GM12801 (cell line): Measurements from ENCODE around the gene NRSN2.

Experiments used
- TF ChIP-seq, protein P1 (sequence below): IDR thresholded peaks from one replicate; pipeline ENCODE4 v1.5.1; 2011; ENCODE audit warnings: control low read depth; ENCODE audit not compliant: insufficient read length; ENCODE audit errors: extremely low read depth

Gene NRSN2

DNA sequence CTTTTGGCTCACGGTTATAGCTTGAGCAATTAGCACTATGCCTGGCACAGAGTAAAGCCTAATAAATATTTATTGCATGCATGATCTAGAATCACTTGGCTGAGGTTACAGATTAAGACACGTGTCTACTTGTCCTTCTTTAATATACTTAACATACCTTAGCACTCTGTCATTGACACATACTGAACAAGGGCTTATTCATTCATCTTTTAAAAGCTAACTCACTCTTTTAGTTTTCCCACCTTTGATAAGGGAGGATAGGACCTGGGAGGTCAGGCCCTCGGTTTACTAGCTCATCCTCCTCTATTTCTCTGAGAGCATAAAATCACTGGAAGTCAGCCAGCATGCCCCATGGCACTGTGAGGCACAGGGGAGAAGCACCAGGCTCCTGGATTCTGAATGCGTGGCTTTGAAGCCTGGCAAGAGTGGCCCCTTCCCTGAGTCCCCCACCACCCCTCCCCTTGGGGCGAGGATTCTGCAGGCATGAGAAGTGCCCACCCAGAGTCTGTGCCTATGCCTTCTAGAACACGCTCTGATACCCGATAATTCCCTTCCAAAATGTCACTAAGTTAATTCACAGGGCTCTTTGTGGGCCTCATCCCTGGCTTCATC lies 38.4 kb upstream of the NRSN2 start:
- TF ChIP-seq, protein P1, sequence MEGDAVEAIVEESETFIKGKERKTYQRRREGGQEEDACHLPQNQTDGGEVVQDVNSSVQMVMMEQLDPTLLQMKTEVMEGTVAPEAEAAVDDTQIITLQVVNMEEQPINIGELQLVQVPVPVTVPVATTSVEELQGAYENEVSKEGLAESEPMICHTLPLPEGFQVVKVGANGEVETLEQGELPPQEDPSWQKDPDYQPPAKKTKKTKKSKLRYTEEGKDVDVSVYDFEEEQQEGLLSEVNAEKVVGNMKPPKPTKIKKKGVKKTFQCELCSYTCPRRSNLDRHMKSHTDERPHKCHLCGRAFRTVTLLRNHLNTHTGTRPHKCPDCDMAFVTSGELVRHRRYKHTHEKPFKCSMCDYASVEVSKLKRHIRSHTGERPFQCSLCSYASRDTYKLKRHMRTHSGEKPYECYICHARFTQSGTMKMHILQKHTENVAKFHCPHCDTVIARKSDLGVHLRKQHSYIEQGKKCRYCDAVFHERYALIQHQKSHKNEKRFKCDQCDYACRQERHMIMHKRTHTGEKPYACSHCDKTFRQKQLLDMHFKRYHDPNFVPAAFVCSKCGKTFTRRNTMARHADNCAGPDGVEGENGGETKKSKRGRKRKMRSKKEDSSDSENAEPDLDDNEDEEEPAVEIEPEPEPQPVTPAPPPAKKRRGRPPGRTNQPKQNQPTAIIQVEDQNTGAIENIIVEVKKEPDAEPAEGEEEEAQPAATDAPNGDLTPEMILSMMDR, result no peak

DNA sequence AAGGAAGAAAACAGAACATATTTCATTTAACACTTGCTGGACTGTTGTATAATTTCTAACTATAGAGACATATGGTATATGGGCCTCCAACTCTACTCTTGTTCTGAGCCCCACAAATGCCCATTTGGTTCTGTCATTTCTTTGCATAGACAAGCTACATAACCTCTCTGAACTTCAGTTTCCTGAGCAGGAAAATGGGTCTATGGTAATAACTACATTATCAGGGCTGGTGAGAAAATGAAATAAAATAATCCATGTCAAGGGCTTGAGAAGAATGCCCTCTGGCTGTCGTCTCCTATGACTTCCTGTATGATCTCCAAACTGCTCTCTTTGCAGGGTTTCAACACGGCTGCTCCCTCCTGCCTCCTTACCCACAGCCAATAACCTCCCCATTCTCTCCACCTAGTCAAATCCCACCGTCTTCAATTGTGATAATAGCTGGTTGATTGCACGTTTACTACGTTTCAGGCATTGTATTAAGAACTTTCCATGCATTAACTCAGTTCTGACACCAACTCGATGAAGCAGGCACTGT lies 37.5 kb upstream of the NRSN2 start:
- TF ChIP-seq, protein P1, result no peak

DNA sequence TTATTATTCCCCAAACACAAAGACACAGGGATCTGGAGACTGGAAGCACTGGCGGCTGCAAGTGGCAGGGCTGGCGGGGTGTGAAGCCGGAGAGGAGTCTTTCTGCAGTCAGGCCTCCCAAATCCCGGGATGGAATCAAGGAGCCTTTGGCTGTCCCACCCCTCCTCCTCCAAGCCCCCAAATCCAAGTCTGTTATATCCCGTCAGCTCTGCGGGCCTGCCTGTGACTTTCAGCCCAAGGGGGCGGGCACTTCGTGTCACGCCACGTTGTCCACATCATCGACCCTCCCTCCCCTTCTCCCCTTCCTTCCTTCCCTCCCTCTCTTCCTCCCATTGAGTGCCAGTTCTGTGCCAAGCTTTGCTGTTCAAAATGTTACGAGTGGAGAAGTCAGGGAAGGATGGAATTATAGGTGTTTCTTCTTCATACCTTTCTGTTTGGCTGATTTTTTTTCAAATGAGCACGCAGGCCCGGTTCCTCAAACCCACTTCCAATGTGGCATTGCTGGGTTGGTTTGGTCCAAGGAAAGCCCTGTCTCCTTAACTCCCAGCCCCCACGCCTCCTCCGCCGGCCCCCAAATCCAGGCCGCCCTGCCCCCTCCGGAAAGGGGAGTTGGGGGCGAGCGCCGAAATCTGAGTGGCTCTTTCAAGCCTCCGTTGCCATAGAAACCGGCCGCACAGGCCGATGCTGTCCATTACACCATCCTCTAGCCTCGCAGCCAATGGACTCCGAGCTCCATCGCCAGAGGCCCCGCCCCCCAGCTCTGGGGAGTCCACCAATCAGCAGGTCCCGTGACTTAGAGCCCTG lies 36.9 kb upstream of the NRSN2 start:
- TF ChIP-seq, protein P1, result no peak

DNA sequence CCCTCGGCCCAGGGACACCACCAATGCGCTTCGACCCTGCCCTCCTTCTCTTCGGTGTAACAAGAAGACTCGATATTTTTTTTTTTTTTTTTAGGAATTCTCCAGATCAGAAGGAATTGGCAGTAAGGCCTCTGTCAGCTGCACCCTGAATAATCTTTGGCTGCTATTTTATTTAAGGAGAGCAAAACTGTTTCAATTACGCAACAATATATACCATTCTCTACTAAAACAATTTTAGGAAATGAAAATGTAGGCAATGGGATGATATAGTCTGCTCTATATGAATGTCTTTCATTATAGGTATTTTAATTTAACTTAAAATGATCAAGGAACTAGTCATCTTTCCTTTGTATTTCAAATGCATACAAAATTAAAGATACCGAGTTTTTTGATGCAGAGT lies 36.3 kb upstream of the NRSN2 start:
- TF ChIP-seq, protein P1, result no peak

DNA sequence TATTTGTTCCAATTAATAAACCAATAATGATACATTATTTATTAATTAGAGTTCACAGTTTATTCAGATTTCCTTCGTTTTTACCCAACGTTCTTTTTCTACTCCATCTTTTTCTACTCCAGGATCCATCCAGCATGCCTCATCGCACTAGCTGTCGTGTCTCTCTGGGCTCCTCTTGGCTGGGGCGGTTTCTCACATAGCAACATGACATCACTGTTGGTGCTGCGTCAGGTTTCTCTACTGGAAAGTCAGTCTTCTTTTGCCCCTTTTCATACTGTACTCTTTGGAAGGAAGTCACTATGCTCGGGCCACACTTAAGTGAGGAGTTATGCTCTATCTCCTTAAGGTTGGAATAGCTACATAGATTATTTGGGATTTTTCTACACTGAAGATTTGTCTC lies 35.3 kb upstream of the NRSN2 start:
- TF ChIP-seq, protein P1, result no peak

DNA sequence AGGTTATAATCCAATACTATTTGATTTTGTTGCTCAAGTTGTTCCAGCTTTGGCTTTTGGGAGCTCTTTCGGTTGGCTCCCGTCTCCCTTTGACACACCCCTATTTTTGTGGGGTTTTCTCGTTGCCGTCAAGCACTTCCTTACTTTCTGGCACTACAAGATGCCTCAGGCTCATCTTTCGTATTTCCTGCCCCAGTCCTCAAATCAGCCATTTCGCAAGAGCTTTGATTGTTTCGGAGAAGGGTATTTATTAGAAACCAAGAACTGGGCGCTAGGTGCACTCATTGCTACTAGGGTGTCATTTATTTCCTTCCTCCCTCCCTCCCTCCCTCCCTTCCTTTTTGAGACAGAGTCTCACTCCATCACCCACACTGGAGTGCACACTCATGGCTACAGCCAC lies 34.8 kb upstream of the NRSN2 start:
- TF ChIP-seq, protein P1, result no peak

DNA sequence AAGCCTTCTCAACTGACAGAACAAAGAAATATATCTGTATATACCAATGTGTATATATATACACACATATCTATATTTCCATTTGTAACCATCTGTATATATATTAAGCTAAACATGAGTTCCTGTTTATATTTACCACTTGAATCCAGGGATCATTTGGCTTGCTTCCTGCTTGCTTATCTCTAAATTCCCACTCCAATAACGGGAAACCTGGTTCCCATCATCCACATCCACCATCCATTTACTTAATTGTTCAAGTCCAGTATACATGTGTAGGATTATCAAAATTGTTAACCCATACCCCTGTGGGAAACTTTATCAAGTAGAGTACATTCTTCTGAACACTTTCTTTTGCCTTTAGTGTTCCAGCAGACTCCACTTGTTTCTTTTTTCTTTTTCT lies 34.0 kb upstream of the NRSN2 start:
- TF ChIP-seq, protein P1, result no peak
